ENCODE results near the gene IFNA4.
"Not testable (repeated sequence)": the region's sequence is repeated elsewhere in the genome, so short reads cannot be mapped to it uniquely, and the experiment has no call there.

DNA sequence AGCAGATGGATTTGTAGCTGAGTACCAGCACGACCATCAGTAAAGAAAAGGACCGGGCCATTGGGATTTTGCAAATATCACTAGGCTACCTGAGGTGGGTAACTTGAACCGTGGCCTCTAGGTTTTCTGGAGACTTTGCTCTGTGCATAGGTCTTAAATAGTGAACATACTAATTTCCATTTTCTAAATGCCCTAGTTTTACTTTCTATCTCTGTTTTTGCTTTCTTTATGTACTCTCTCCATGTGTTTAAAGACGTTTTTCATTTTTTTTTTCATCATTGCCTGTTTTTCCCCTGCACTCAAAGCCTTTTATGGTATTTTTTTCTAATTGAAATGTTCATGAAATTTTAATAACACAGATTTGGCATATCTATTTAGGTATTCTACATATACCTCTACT, 14.7 kb upstream of the IFNA4 start, which contains the start of gene IFNA7:
- not testable (repeated sequence) for TF ChIP-seq CTCF (IDR thresholded peaks at IDR 0.05; ENCODE audit: low read depth, low read length); EZH2phosphoT487 (IDR thresholded peaks at IDR 0.05; ENCODE audit: low read depth)

Data from OCI-LY3 (cell line).